HG03103 (cell line): Measurements from ENCODE around the gene TUBE1.
"Not testable (repeated sequence)": the region's sequence is repeated elsewhere in the genome, so short reads cannot be mapped to it uniquely, and the experiment has no call there.

Experiments used
- ATAC-seq: cut with Tn5 transposase; IDR thresholded peaks from one replicate; pipeline ENCODE4 v1.9.1; 2021; ENCODE audit warnings: low read depth; ENCODE audit not compliant: unreplicated experiment

Gene TUBE1

GRCh38 chr6:112065426-112065986 lies 21.8 kb downstream of the TUBE1 start:
- ATAC-seq = no peak

GRCh38 chr6:112062966-112063365 lies 24.3 kb downstream of the TUBE1 start:
- no peak for ATAC-seq

GRCh38 chr6:112061605-112062004 lies 25.7 kb downstream of the TUBE1 start:
- no peak for ATAC-seq

GRCh38 chr6:112058243-112059032 lies 28.8 kb downstream of the TUBE1 start:
- no peak for ATAC-seq

GRCh38 chr6:112054555-112055190 lies 32.6 kb downstream of the TUBE1 start:
- no peak for ATAC-seq

- no peak for ATAC-seq
Observed at GRCh38 chr6:112054001-112054400, 33.3 kb downstream of the TUBE1 start, which contains the start of gene CCN6. TSS of gene CCN6 (plus strand) at chr6:112054104. CDS start at chr6:112054358, 254 bp downstream.

GRCh38 chr6:112051251-112051740 lies 36.0 kb downstream of the TUBE1 start:
- not testable (repeated sequence) for ATAC-seq

- no peak for ATAC-seq
Observed at GRCh38 chr6:112050429-112050828, 36.9 kb downstream of the TUBE1 start.

- no peak for ATAC-seq
Observed at GRCh38 chr6:112049996-112050395, 37.3 kb downstream of the TUBE1 start.

- no peak for ATAC-seq
Observed at GRCh38 chr6:112049026-112049799, 38.1 kb downstream of the TUBE1 start.

GRCh38 chr6:112047523-112047922 lies 39.8 kb downstream of the TUBE1 start:
- not testable (repeated sequence) for ATAC-seq

GRCh38 chr6:112044856-112045255 lies 42.4 kb downstream of the TUBE1 start:
- no peak for ATAC-seq

GRCh38 chr6:112044196-112044595 lies 43.1 kb downstream of the TUBE1 start:
- no peak for ATAC-seq

GRCh38 chr6:112043032-112044007 lies 44.0 kb downstream of the TUBE1 start:
- ATAC-seq = peak; percentile 85

GRCh38 chr6:112041535-112041934 lies 45.7 kb downstream of the TUBE1 start:
- no peak for ATAC-seq

GRCh38 chr6:112040956-112041355 lies 46.3 kb downstream of the TUBE1 start:
- ATAC-seq = no peak

- ATAC-seq = no peak
Observed at GRCh38 chr6:112039431-112039770, 47.9 kb downstream of the TUBE1 start.

- no peak for ATAC-seq
Observed at GRCh38 chr6:112038756-112039430, 48.4 kb downstream of the TUBE1 start.

GRCh38 chr6:112038268-112038667 lies 49.0 kb downstream of the TUBE1 start:
- ATAC-seq = no peak
